Natural killer cell (primary cell): ENCODE results near the gene ZFYVE19. TPM values are rescaled to one million over a fixed set of nuclear protein-coding genes. Genes with fewer than 3 reads are reported as not detected.

ENCODE experiments used
- ATAC-seq, 3 donors: fragments of 150-1000 bp in 2 of 3; fragments of 200-7000 bp in 1 of 3; cut with Tn5 transposase; 1 replicate in 1 of 3; 2 replicates in 2 of 3; pipeline ENCODE4 v1.10.0; 2021; ENCODE audit warnings: mild to moderate bottlenecking in 2 of 3, moderate library complexity in 2 of 3
- DNase-seq, 2 donors: peaks; one replicate each; pipeline versions ENCODE4 v3.0.0 to v3.0.0-alpha.2; 2013 to 2021; ENCODE audit warnings: mixed read lengths in 1 of 2
- H3K27ac ChIP-seq: one replicate; pipeline ENCODE4 v1.5.1; 2013; ENCODE audit warnings: mild to moderate bottlenecking, low read length
- H3K27me3 ChIP-seq: one replicate; pipeline ENCODE4 v1.6.1; 2013; ENCODE audit warnings: low read length; ENCODE audit not compliant: control insufficient read depth, insufficient read depth
- H3K36me3 ChIP-seq: one replicate; pipeline ENCODE4 v1.6.1; 2013; ENCODE audit warnings: low read length; ENCODE audit not compliant: control insufficient read depth, insufficient read depth
- H3K4me1 ChIP-seq: one replicate; pipeline ENCODE4 v1.6.1; 2013; ENCODE audit warnings: low read length; ENCODE audit not compliant: control insufficient read depth, insufficient read depth
- H3K4me3 ChIP-seq: one replicate; pipeline ENCODE4 v1.5.1; 2013; ENCODE audit warnings: low read length
- H3K9me3 ChIP-seq: one replicate; pipeline ENCODE4 v1.6.1; 2013; ENCODE audit warnings: low read length; ENCODE audit not compliant: control insufficient read depth, insufficient read depth
- H3K27ac Mint-ChIP-seq, 2 donors: one replicate each; pipeline ENCODE4 v1.8.0; 2022; ENCODE audit warnings: mild to moderate bottlenecking in 2 of 2, mixed read lengths in 2 of 2, moderate library complexity in 1 of 2
- H3K27me3 Mint-ChIP-seq, 2 donors: one replicate each; pipeline ENCODE4 v1.8.0; 2022; ENCODE audit warnings: low read depth in 2 of 2, mixed read lengths in 2 of 2
- H3K36me3 Mint-ChIP-seq: one replicate; pipeline ENCODE4 v1.8.0; 2022; ENCODE audit warnings: mixed read lengths
- H3K4me1 Mint-ChIP-seq, 2 donors: one replicate each; pipeline ENCODE4 v1.8.0; 2022; ENCODE audit warnings: mixed read lengths in 2 of 2
- H3K4me3 Mint-ChIP-seq: one replicate; pipeline ENCODE4 v1.8.0; 2022; ENCODE audit warnings: mild to moderate bottlenecking, moderate library complexity, mixed read lengths
- H3K9me3 Mint-ChIP-seq, 2 donors: one replicate each; pipeline ENCODE4 v1.8.0; 2022; ENCODE audit warnings: mixed read lengths in 2 of 2
- WGBS: methylation state at CpG from one replicate; pipeline ENCODE4 v1.1.7; 2013; ENCODE audit warnings: missing lambda C conversion rate; ENCODE audit not compliant: insufficient coverage; 5-methylcytosine and 5-hydroxymethylcytosine counted together
- intact Hi-C: fragments of 100-400 bp; cut with micrococcal nuclease; formaldehyde crosslinking; loops from one replicate; pipeline ENCODE4 v1.14.2; 2022
- total RNA-seq, 4 donors: library from RNA; stranded (reverse); fragments of 120-200 nt in 1 of 4; gene quantifications; one replicate each; pipeline versions ENCODE4 v1.2.3 to v1.2.4, GENCODE V29; 2013 to 2022
- TF ChIP-seq, protein P1 (sequence below): fragments of 200-600 bp; IDR thresholded peaks from one replicate; pipeline ENCODE4 v1.8.0; 2022; ENCODE audit warnings: antibody characterized with exemption

The ZFYVE19 gene
- total RNA-seq, 3 donors from 2014 or later (not counting 1 experiment from before 2014, with no cell fraction given): 16.4 to 19.7 (median 18.5) TPM

DNA sequence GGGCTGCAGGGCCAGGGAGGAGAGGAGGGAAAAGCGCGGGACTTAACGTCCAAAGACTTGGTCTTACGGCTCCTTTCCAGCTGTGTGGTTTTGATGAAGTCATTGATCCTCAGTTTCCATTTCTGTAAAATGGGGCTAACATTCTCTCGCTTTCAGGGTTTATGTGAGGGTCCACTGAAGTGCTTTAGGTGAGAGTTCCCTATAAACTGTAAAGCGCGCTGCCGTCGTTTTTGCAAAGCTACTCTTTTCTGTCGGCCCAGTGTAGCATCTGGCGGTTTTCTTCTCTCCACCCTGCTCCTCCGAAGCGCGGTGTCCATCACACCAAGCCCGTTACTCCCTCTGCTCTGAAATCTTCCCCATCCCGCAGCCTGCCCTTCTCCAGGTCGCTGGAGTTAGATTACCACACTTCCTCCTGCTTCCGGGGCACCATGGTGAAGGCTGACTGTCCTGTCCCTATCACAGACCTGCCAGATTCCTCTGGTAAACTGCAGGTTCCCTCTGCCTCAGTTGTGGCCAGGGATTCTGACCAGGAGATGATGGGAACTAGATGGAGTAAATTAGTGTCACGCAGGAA is 1.1 kb downstream of the ZFYVE19 start:
- Histone ChIP-seq H3K27me3 (no peaks in the 10 kb centered on the region), H3K4me3 (peak overlapping the region; percentile 99), H3K4me1 (peaks cover 20% of the 10 kb centered on the region), H3K27ac (no peak overlapping the region), H3K36me3 (peaks cover 6% of the 10 kb centered on the region), H3K9me3 (no peaks in the 10 kb centered on the region)
- WGBS: 9% methylated on average over 19 of the region's 19 CpGs
- Mint-ChIP-seq H3K27me3 (no peaks in the 10 kb centered on the region), H3K4me3 (peak overlapping the region; percentile 100), H3K36me3 (no peaks in the 10 kb centered on the region), H3K4me1 (peaks cover 19 to 21% of the 10 kb centered on the region in 2 donors), H3K9me3 (no peaks in the 10 kb centered on the region), H3K27ac (peak overlapping the region in 1 of 2 donors; percentile 98)
- intact Hi-C loops: loop anchor here (1.0 to 2.0 kb wide), 3 partner anchors 43 to 113 kb away; partner anchors contain the start of genes RAD51 and RMDN3
- TF ChIP-seq, protein P1, sequence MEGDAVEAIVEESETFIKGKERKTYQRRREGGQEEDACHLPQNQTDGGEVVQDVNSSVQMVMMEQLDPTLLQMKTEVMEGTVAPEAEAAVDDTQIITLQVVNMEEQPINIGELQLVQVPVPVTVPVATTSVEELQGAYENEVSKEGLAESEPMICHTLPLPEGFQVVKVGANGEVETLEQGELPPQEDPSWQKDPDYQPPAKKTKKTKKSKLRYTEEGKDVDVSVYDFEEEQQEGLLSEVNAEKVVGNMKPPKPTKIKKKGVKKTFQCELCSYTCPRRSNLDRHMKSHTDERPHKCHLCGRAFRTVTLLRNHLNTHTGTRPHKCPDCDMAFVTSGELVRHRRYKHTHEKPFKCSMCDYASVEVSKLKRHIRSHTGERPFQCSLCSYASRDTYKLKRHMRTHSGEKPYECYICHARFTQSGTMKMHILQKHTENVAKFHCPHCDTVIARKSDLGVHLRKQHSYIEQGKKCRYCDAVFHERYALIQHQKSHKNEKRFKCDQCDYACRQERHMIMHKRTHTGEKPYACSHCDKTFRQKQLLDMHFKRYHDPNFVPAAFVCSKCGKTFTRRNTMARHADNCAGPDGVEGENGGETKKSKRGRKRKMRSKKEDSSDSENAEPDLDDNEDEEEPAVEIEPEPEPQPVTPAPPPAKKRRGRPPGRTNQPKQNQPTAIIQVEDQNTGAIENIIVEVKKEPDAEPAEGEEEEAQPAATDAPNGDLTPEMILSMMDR: no peak
- ATAC-seq: no peak
- no peak for DNase-seq

DNA sequence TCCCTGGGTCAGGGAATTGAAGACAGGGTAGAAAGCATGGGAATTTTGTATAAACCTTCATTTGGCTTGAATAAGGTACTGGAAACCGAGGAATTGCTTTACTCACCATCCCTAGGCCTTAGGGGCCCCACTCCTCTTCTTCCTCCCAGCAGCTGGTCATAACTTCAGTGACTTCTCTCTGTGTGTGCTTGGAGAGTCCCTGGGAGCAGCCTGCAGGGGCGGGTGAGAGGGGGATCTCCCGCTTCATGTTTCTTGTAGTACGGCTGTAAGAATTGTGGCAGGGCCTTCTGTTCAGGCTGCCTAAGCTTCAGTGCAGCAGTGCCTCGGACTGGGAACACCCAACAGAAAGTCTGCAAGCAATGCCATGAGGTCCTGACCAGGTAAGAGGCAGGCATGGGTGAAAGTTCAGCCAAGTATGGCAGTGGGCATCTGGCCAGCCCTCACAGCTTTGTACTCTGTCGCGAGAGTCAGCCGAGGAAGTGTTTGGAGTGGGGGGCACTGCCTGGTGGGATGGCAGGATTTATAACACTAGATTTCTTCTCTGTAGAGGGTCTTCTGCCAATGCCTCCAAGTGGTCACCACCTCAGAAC is 2.1 kb downstream of the ZFYVE19 start:
- Histone ChIP-seq H3K9me3 (no peaks in the 10 kb centered on the region), H3K4me1 (peaks cover 20% of the 10 kb centered on the region), H3K4me3 (no peak overlapping the region), H3K27me3 (no peaks in the 10 kb centered on the region), H3K27ac (no peak overlapping the region), H3K36me3 (peaks cover 14% of the 10 kb centered on the region)
- intact Hi-C loops: no loop called here
- ATAC-seq (no peak), DNase-seq (no peak)
- Mint-ChIP-seq H3K4me3 (peak overlapping the region; percentile 100), H3K36me3 (no peaks in the 10 kb centered on the region), H3K27ac (no peak overlapping the region), H3K27me3 (no peaks in the 10 kb centered on the region), H3K4me1 (peaks cover 19 to 21% of the 10 kb centered on the region in 2 donors), H3K9me3 (no peaks in the 10 kb centered on the region)
- 93% methylated on average over 8 of the region's 8 CpGs for WGBS
- TF ChIP-seq, protein P1: no peak

DNA sequence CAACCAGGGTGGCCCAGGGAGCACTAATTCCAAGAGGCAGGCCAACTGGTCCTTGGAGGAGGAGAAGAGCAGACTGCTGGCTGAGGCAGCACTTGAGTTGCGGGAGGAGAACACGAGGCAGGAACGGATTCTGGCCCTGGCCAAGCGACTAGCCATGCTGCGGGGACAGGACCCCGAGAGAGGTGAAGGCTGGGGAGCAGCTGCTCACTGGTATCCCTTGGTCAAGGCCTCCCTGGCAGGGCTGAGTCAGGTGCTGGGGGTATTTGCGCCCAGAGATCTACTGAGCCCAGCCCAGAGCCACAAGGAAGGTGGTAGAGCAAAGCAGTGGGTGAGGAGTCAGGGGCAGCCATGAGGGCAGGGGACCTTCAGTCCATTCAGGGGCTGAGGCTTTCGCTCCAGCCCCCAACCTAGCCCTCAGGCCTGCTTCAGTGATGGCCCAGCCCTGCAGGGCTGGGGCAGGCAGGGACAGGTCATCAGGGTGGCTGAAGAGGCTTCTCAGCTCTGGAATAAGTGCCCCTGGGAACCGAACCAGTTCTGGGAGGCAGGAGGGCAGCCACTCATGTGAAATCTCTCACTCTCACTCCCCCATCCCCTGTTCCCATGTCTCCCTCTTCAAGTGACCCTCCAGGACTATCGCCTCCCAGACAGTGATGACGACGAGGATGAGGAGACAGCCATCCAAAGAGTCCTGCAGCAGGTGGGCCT is 6.0 kb downstream of the ZFYVE19 start:
- no peaks in the 10 kb centered on the region for H3K9me3 ChIP-seq
- H3K27me3 ChIP-seq: no peaks in the 10 kb centered on the region
- no peak overlapping the region for H3K4me3 Mint-ChIP-seq
- no peak overlapping the region for H3K27ac ChIP-seq
- ATAC-seq: no peak
- no peak overlapping the region for H3K27ac Mint-ChIP-seq
- TF ChIP-seq, protein P1: no peak
- no peak overlapping the region for H3K4me3 ChIP-seq
- H3K4me1 ChIP-seq: peaks cover 5% of the 10 kb centered on the region
- no peaks in the 10 kb centered on the region for H3K36me3 Mint-ChIP-seq
- H3K9me3 Mint-ChIP-seq: no peaks in the 10 kb centered on the region
- no peaks in the 10 kb centered on the region for H3K27me3 Mint-ChIP-seq
- WGBS: 98% methylated on average over 12 of the region's 12 CpGs
- intact Hi-C loops: no loop called here
- H3K4me1 Mint-ChIP-seq: peaks cover 5% of the 10 kb centered on the region in 2 donors
- DNase-seq: no peak
- H3K36me3 ChIP-seq: peaks cover 21% of the 10 kb centered on the region
